H9 (cell line): ENCODE results near the gene COMMD4. TPM values are rescaled to one million over a fixed set of nuclear protein-coding genes. Genes with fewer than 3 reads are reported as not detected.

ENCODE experiments used
- DNase-seq: peaks from one replicate; pipeline ENCODE4 v3.0.0-alpha.2; 2017
- H2AFZ ChIP-seq: one replicate; pipeline ENCODE4 v1.6.1; 2013; ENCODE audit warnings: mild to moderate bottlenecking, low read length, control low read depth, moderate library complexity
- H2AK5ac ChIP-seq: 2 replicates; pipeline ENCODE4 v1.6.1; 2013; ENCODE audit warnings: low read length, control low read depth, mixed read lengths; ENCODE audit not compliant: insufficient read length
- H2BK120ac ChIP-seq: one replicate; pipeline ENCODE4 v1.6.1; 2013; ENCODE audit warnings: low read depth, mild to moderate bottlenecking, low read length, control low read depth, inconsistent platforms; ENCODE audit not compliant: poor library complexity, severe bottlenecking
- H2BK12ac ChIP-seq: 2 replicates; pipeline ENCODE4 v1.6.1; 2013; ENCODE audit warnings: low read length, control low read depth, mixed read lengths, low read depth; ENCODE audit not compliant: insufficient read length
- H2BK15ac ChIP-seq: 2 replicates; pipeline ENCODE4 v1.6.1; 2013; ENCODE audit warnings: low read depth, low read length, control low read depth
- H2BK20ac ChIP-seq: one replicate; pipeline ENCODE4 v1.6.1; 2013; ENCODE audit warnings: low read depth, mild to moderate bottlenecking, low read length, control low read depth, inconsistent platforms; ENCODE audit not compliant: poor library complexity, severe bottlenecking
- H2BK5ac ChIP-seq: 2 replicates; pipeline ENCODE4 v1.6.1; 2013; ENCODE audit warnings: low read length, control low read depth, mixed read lengths; ENCODE audit not compliant: insufficient read length
- H3K14ac ChIP-seq: 2 replicates; pipeline ENCODE4 v1.6.1; 2013; ENCODE audit warnings: low read length, control low read depth; ENCODE audit not compliant: insufficient read depth
- H3K18ac ChIP-seq: 2 replicates; pipeline ENCODE4 v1.6.1; 2013; ENCODE audit warnings: low read depth, mild to moderate bottlenecking, mixed read lengths, low read length, control low read depth; ENCODE audit not compliant: insufficient read length
- H3K23ac ChIP-seq: 2 replicates; pipeline ENCODE4 v1.6.1; 2013; ENCODE audit warnings: low read length, control low read depth, mixed read lengths, low read depth; ENCODE audit not compliant: insufficient read length
- H3K23me2 ChIP-seq: 2 replicates; pipeline ENCODE4 v1.6.1; 2013; ENCODE audit warnings: low read depth, mild to moderate bottlenecking, mixed read lengths, low read length, control low read depth; ENCODE audit not compliant: insufficient read length, poor library complexity, severe bottlenecking
- H3K27ac ChIP-seq: 2 replicates; pipeline ENCODE4 v1.5.1; 2013; ENCODE audit warnings: low read length, control low read depth, mixed read lengths, low read depth; ENCODE audit not compliant: insufficient read length
- H3K27me3 ChIP-seq: 2 replicates; pipeline ENCODE4 v1.6.1; 2013; ENCODE audit warnings: low read length, control low read depth, inconsistent platforms; ENCODE audit not compliant: insufficient read depth
- H3K4ac ChIP-seq: 2 replicates; pipeline ENCODE4 v1.6.1; 2013; ENCODE audit warnings: low read depth, mild to moderate bottlenecking, control low read depth, inconsistent platforms, low read length, moderate library complexity
- H3K4me1 ChIP-seq: 2 replicates; pipeline ENCODE4 v1.6.1; 2013; ENCODE audit warnings: low read length, control low read depth, inconsistent platforms; ENCODE audit not compliant: insufficient read depth
- H3K4me2 ChIP-seq: 2 replicates; pipeline ENCODE4 v1.6.1; 2013; ENCODE audit warnings: low read length, control low read depth, mixed read lengths; ENCODE audit not compliant: insufficient read length, insufficient read depth
- H3K56ac ChIP-seq: 2 replicates; pipeline ENCODE4 v1.6.1; 2013; ENCODE audit warnings: low read depth, mild to moderate bottlenecking, mixed read lengths, low read length, control low read depth; ENCODE audit not compliant: insufficient read length
- H3K79me1 ChIP-seq: 2 replicates; pipeline ENCODE4 v1.6.1; 2013; ENCODE audit warnings: low read depth, mild to moderate bottlenecking, moderate library complexity, low read length, control low read depth, inconsistent platforms; ENCODE audit not compliant: insufficient read depth, poor library complexity, severe bottlenecking
- H3K79me2 ChIP-seq: 2 replicates; pipeline ENCODE4 v1.6.1; 2013; ENCODE audit warnings: low read length, control low read depth, inconsistent platforms; ENCODE audit not compliant: insufficient read depth
- H3K9ac ChIP-seq: 2 replicates; pipeline ENCODE4 v1.6.1; 2013; ENCODE audit warnings: low read length, control low read depth, mixed read lengths; ENCODE audit not compliant: insufficient read length; ENCODE audit errors: extremely low read depth
- H3K9me3 ChIP-seq: one replicate; pipeline ENCODE4 v1.6.1; 2013; ENCODE audit warnings: low read depth, low read length, inconsistent platforms; ENCODE audit not compliant: control insufficient read depth
- H3T11ph ChIP-seq: one replicate; pipeline ENCODE4 v1.6.1; 2013; ENCODE audit warnings: mild to moderate bottlenecking, low read length, control low read depth, inconsistent platforms
- H4K20me1 ChIP-seq: one replicate; pipeline ENCODE4 v1.6.1; 2013; ENCODE audit not compliant: control insufficient read depth, insufficient read length, insufficient read depth
- H4K5ac ChIP-seq: 2 replicates; pipeline ENCODE4 v1.6.1; 2013; ENCODE audit warnings: low read depth, mild to moderate bottlenecking, mixed read lengths, low read length, control low read depth; ENCODE audit not compliant: insufficient read length
- H4K8ac ChIP-seq: replicated peaks from 2 replicates; pipeline ENCODE4 v1.6.1; 2013; ENCODE audit warnings: low read length, control low read depth, mixed read lengths, low read depth; ENCODE audit not compliant: insufficient read length
- H4K91ac ChIP-seq: 2 replicates; pipeline ENCODE4 v1.6.1; 2013; ENCODE audit warnings: low read depth, mild to moderate bottlenecking, moderate library complexity, mixed read lengths, low read length, control low read depth; ENCODE audit not compliant: insufficient read length
- H3K27ac Mint-ChIP-seq, 3 experiments: 2 replicates in 2 of 3; 3 replicates in 1 of 3; pipeline ENCODE4 v1.8.0; 2020 to 2021; ENCODE audit warnings: mixed read lengths in 3 of 3, mild to moderate bottlenecking in 1 of 3, moderate library complexity in 1 of 3
- H3K27me3 Mint-ChIP-seq: 2 replicates; pipeline ENCODE4 v1.8.0; 2021; ENCODE audit warnings: low read depth, mild to moderate bottlenecking, moderate library complexity, mixed read lengths
- H3K36me3 Mint-ChIP-seq, 3 experiments: 2 replicates in 2 of 3; 3 replicates in 1 of 3; pipeline ENCODE4 v1.8.0; 2020 to 2021; ENCODE audit warnings: low read depth in 3 of 3, mixed read lengths in 3 of 3; ENCODE audit not compliant: insufficient read depth in 1 of 3
- H3K4me1 Mint-ChIP-seq, 2 experiments: 2 replicates each; pipeline ENCODE4 v1.8.0; 2020; ENCODE audit warnings: mixed read lengths in 2 of 2
- H3K4me3 Mint-ChIP-seq, 2 experiments: 2 replicates in 1 of 2; 3 replicates in 1 of 2; pipeline ENCODE4 v1.8.0; 2020 to 2021; ENCODE audit warnings: mild to moderate bottlenecking in 2 of 2, mixed read lengths in 2 of 2, moderate library complexity in 1 of 2
- H3K9me3 Mint-ChIP-seq, 2 experiments: 2 replicates in 1 of 2; 3 replicates in 1 of 2; pipeline ENCODE4 v1.8.0; 2020; ENCODE audit warnings: mild to moderate bottlenecking in 2 of 2, mixed read lengths in 2 of 2, moderate library complexity in 1 of 2
- CTCF ChIP-seq: fragments of 200-600 bp; sonication (generic); conservative IDR thresholded peaks from 3 replicates; pipeline ENCODE4 v1.8.0; 2021; ENCODE audit warnings: antibody characterized with exemption, mild to moderate bottlenecking
- WGBS: extraction: QIAGEN DNeasy Blood & Tissue Kit; methylation state at CpG from one replicate; pipeline ENCODE4 v1.1.7; 2013; ENCODE audit warnings: missing lambda C conversion rate, low lambda C conversion rate, mixed read lengths; ENCODE audit not compliant: insufficient read length; ENCODE audit errors: extremely low coverage; 5-methylcytosine and 5-hydroxymethylcytosine counted together
- total RNA-seq: library from RNA; stranded (reverse); gene quantifications from 2 replicates; pipeline ENCODE4 v1.2.1, GENCODE V29; 2021

Gene COMMD4
- total RNA-seq, 1 experiment from 2014 or later: 146 TPM

DNA sequence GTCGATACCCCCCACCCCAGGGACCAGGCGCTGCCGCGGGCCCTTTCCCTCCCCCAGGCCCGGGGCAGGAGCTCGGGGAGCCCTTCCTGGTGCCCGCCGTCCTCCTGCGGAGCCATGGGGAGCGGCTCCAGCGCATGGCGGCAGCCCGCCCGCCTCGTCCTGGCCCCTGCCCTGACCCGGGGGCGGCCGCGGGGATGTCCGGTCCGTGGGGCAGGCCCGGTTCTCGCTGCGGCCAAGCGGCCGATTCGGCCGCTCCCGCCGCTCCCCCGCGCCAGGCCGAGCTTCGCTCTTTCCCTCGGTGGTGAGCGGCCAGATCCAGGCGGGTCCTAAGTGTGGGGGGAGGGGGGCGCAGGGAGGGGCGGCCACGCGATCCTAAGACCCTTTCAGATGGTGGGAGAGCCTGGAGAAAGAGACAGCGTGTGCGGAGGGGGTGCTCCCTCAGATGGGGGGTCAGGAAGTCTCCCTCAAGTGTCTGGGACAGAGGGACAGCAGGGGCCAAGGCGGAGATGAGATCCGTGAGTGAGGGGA is 12.2 kb downstream of the COMMD4 start:
- H3K27me3 ChIP-seq: no peaks in the 10 kb centered on the region; the same call in 1 of the 2 replicates
- H3K36me3 Mint-ChIP-seq: peaks cover 4 to 8% (median 5%) of the 10 kb centered on the region in 3 experiments; a peak in 5 of 7 replicates
- H3K79me1 ChIP-seq: no peaks in the 10 kb centered on the region
- no peak overlapping the region for H4K8ac ChIP-seq
- no peak overlapping the region for H4K91ac ChIP-seq
- H2BK5ac ChIP-seq: no peak overlapping the region
- no peaks in the 10 kb centered on the region for H4K20me1 ChIP-seq
- H2BK20ac ChIP-seq: no peak overlapping the region
- no CpG with 5 or more reads among the region's 45 CpGs for WGBS
- no peak overlapping the region for H3K4ac ChIP-seq
- H3K14ac ChIP-seq: no peak overlapping the region; the same call in 1 of the 2 replicates
- H3T11ph ChIP-seq: no peak overlapping the region
- peaks cover 10 to 11% of the 10 kb centered on the region in 2 experiments for H3K4me1 Mint-ChIP-seq
- no peak overlapping the region for H3K27ac ChIP-seq
- peaks cover 28% of the 10 kb centered on the region for H3K27me3 Mint-ChIP-seq
- H4K5ac ChIP-seq: no peak overlapping the region
- peak overlapping the region in 1 of 3 experiments; percentile 72; a peak in 2 of 7 replicates for H3K27ac Mint-ChIP-seq
- H2BK12ac ChIP-seq: no peak overlapping the region
- H3K9ac ChIP-seq: peak overlapping the region; percentile 40
- no peak for DNase-seq
- H3K4me2 ChIP-seq: peak overlapping the region; percentile 90
- H3K4me1 ChIP-seq: no peaks in the 10 kb centered on the region
- no peak overlapping the region for H2AK5ac ChIP-seq
- H3K18ac ChIP-seq: no peak overlapping the region
- no peak overlapping the region for H2BK120ac ChIP-seq
- H3K23ac ChIP-seq: no peak overlapping the region
- H2AFZ ChIP-seq: no peak overlapping the region
- TF ChIP-seq CTCF: no peak
- peak overlapping the region; percentile 80 to 93 for H3K4me3 Mint-ChIP-seq
- no peaks in the 10 kb centered on the region for H3K79me2 ChIP-seq
- H3K9me3 Mint-ChIP-seq: no peaks in the 10 kb centered on the region
- H2BK15ac ChIP-seq: no peak overlapping the region
- no peak overlapping the region for H3K56ac ChIP-seq
- H3K23me2 ChIP-seq: peaks cover 13% of the 10 kb centered on the region
- H3K9me3 ChIP-seq: no peaks in the 10 kb centered on the region
